ENCODE data around the gene MAML1. TPM values are rescaled to one million over a fixed set of nuclear protein-coding genes. Genes with fewer than 3 reads are reported as not detected.
"Not testable (repeated sequence)": the region's sequence is repeated elsewhere in the genome, so short reads cannot be mapped to it uniquely, and the experiment has no call there.

Gene MAML1, protein sequence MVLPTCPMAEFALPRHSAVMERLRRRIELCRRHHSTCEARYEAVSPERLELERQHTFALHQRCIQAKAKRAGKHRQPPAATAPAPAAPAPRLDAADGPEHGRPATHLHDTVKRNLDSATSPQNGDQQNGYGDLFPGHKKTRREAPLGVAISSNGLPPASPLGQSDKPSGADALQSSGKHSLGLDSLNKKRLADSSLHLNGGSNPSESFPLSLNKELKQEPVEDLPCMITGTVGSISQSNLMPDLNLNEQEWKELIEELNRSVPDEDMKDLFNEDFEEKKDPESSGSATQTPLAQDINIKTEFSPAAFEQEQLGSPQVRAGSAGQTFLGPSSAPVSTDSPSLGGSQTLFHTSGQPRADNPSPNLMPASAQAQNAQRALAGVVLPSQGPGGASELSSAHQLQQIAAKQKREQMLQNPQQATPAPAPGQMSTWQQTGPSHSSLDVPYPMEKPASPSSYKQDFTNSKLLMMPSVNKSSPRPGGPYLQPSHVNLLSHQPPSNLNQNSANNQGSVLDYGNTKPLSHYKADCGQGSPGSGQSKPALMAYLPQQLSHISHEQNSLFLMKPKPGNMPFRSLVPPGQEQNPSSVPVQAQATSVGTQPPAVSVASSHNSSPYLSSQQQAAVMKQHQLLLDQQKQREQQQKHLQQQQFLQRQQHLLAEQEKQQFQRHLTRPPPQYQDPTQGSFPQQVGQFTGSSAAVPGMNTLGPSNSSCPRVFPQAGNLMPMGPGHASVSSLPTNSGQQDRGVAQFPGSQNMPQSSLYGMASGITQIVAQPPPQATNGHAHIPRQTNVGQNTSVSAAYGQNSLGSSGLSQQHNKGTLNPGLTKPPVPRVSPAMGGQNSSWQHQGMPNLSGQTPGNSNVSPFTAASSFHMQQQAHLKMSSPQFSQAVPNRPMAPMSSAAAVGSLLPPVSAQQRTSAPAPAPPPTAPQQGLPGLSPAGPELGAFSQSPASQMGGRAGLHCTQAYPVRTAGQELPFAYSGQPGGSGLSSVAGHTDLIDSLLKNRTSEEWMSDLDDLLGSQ
- 27.4 TPM for polyA plus RNA-seq (2013, experiment 1 of 2; ENCODE audit: insufficient read length)
- polyA plus RNA-seq (2013, experiment 2 of 2; ENCODE audit: insufficient read length), result 23.0 TPM

GRCh38 chr5:179732412-179732917 lies at the start of gene MAML1:
Gene MAML1 (plus strand): TSS chr5:179732822. CDS start chr5:179733113, 291 bp downstream.
- peak; percentile 100 for DNase-seq

- DNase-seq, result not testable (repeated sequence)
Measured at GRCh38 chr5:179689212-179689611, 43.4 kb upstream of the MAML1 start.

- DNase-seq, result no peak
Measured at GRCh38 chr5:179694561-179694960, 38.1 kb upstream of the MAML1 start.

GRCh38 chr5:179696603-179697002 lies 36.0 kb upstream of the MAML1 start:
- no peak for DNase-seq

DNA sequence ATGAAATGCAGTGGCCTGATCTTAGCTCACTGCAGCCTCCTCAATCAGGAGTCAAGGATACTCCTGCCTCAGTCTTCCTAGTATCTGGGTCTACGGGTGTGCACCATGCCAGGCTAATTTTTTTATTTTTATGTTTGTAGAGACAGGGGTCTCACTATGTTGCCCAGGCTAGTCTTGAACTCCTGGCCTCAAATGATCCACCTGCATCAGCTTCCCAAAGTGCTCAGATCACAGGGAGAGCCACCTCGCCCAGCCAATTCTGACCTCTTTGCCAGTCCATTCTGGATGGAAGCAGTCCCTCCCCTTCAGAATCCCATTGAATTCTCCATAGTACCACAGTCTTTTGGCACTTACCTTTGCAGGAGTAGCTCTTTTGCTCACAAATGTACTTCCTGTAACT lies 35.5 kb upstream of the MAML1 start:
- no peak for DNase-seq

GRCh38 chr5:179697543-179697942 lies 35.1 kb upstream of the MAML1 start:
- not testable (repeated sequence) for DNase-seq

DNA sequence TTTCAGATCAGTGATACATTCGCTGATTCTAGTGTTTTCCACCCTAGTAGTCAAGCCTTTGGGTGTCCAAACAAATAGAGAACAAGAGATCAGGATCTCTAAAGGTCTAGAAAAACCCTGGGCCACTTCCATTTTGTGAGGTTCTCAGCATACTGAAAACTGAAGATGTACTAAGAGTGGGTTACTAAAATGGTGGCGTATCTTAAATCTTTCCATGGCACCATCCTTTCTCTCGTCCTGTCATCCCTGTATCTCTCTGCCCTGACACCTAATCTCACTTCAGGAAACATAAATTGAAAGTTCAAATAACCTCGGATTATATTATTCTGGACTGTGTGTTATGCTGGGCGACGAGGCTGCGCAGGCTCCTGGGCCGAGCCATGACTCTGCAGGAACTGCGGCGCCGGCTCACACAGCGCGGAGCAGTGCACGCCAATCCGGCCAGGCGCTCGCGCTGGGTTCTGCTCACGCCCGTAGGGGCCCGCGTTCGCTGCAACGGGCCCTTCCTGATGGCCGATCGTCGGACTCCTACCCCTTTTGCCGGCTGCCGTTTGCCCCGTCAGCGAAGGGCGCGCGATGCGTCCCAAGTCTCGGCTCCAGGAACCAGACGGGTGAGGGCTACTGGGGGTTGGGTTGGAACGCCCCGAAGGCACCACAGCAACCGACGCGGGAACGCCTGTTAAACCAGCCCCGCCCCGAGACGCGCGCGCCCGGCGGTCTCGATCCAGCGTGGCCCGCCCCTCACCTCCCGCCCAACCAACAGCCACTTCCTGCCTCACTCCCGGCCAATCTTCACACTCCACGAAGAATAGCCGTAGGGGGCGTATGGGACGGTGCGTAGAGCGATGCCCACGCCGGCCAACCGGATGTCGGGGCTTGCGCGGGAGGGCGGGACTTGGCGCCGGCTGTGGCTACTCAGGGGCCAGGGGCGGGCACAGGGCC lies 34.4 kb upstream of the MAML1 start:
- peak; percentile 100 for DNase-seq

- no peak for DNase-seq
Measured at GRCh38 chr5:179698935-179699615, 33.5 kb upstream of the MAML1 start, which contains the start of gene CANX. Gene CANX (plus strand): TSS chr5:179698967. CDS start chr5:179705682, 6,715 bp downstream.

- DNase-seq, result peak; percentile 18
Measured at GRCh38 chr5:179699616-179700237, 32.9 kb upstream of the MAML1 start.

- no peak for DNase-seq
Measured at GRCh38 chr5:179700401-179700918, 32.2 kb upstream of the MAML1 start.

GRCh38 chr5:179716286-179716685 lies 16.3 kb upstream of the MAML1 start:
- DNase-seq, result no peak

- no peak for DNase-seq
Measured at GRCh38 chr5:179720222-179720621, 12.4 kb upstream of the MAML1 start.

GRCh38 chr5:179724163-179724562 lies 8.5 kb upstream of the MAML1 start:
- no peak for DNase-seq

GRCh38 chr5:179727106-179727505 lies 5.5 kb upstream of the MAML1 start:
- DNase-seq, result no peak

DNA sequence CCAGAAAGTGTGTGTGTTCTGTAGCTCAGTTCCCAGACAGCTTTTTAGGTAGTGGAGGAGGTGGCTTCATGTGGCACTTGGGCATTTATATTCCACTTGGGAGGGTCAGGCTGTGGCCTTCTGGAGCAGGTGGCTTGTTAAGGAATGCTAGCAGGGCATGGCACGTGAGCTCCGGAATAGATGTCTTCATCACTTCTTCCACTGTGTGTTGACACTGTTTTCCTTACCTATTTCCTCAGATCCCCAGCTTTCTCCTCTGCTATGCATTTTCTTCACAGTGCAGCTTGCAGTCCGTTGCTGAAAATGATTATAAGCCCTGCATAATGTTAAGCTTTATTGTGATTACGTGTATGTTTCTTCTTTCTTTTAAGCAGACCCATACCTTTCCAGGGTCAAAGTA lies 3.3 kb upstream of the MAML1 start:
- no peak for DNase-seq

- no peak for DNase-seq
Measured at GRCh38 chr5:179729727-179730126, 2.9 kb upstream of the MAML1 start.

GRCh38 chr5:179730356-179730755 lies 2.3 kb upstream of the MAML1 start:
- DNase-seq, result no peak

- DNase-seq, result no peak
Measured at GRCh38 chr5:179730852-179731251, 1.8 kb upstream of the MAML1 start.

- peak; percentile 77 for DNase-seq
Measured at GRCh38 chr5:179731791-179732411, 721 bp upstream of the MAML1 start.

All from fibroblast of skin of abdomen (primary cell).